ENCODE measurements around the gene USP36.
"Not testable (repeated sequence)": the region's sequence is repeated elsewhere in the genome, so short reads cannot be mapped to it uniquely, and the experiment has no call there.

Gene USP36

GRCh38 chr17:78789149-78789662, 51.4 kb downstream of the USP36 start:
- no peak for DNase-seq

GRCh38 chr17:78788451-78788850, 52.2 kb downstream of the USP36 start:
- no peak for DNase-seq

- DNase-seq: no peak
Observed at GRCh38 chr17:78787444-78787843, 53.2 kb downstream of the USP36 start.

GRCh38 chr17:78785663-78786057, 55.0 kb downstream of the USP36 start:
- no peak for DNase-seq

- DNase-seq: no peak
Observed at GRCh38 chr17:78785011-78785662, 55.5 kb downstream of the USP36 start.

GRCh38 chr17:78784352-78784751, 56.3 kb downstream of the USP36 start:
- DNase-seq: no peak

GRCh38 chr17:78783711-78784324, 56.8 kb downstream of the USP36 start:
- no peak for DNase-seq

GRCh38 chr17:78781893-78782304, 58.7 kb downstream of the USP36 start, which contains the start of gene CYTH1:
Gene CYTH1 (minus strand): TSS chr17:78782273. CDS start chr17:78782223, 50 bp downstream.
- DNase-seq: no peak

- DNase-seq: no peak
Observed at GRCh38 chr17:78781104-78781892, 59.3 kb downstream of the USP36 start.

GRCh38 chr17:78780335-78780734, 60.3 kb downstream of the USP36 start:
- no peak for DNase-seq

GRCh38 chr17:78779850-78780249, 60.8 kb downstream of the USP36 start:
- DNase-seq: peak in 1 of 2 experiments; percentile 40

- DNase-seq: not testable (repeated sequence)
Observed at GRCh38 chr17:78779286-78779651, 61.3 kb downstream of the USP36 start.

- DNase-seq: no peak
Observed at GRCh38 chr17:78777881-78778280, 62.7 kb downstream of the USP36 start.

GRCh38 chr17:78774956-78775571, 65.5 kb downstream of the USP36 start:
- DNase-seq: peak; percentile 30 to 39

- DNase-seq: no peak
Observed at GRCh38 chr17:78774453-78774852, 66.2 kb downstream of the USP36 start.

- no peak for DNase-seq
Observed at GRCh38 chr17:78771758-78772382, 68.7 kb downstream of the USP36 start.

GRCh38 chr17:78769196-78769773, 71.3 kb downstream of the USP36 start:
- no peak for DNase-seq

GRCh38 chr17:78767806-78768205, 72.8 kb downstream of the USP36 start:
- DNase-seq: no peak

GRCh38 chr17:78766743-78767294, 73.8 kb downstream of the USP36 start:
- no peak for DNase-seq

- DNase-seq: no peak
Observed at GRCh38 chr17:78766225-78766624, 74.4 kb downstream of the USP36 start.

GRCh38 chr17:78765821-78766220, 74.8 kb downstream of the USP36 start:
- DNase-seq: no peak

- no peak for DNase-seq
Observed at GRCh38 chr17:78764871-78765270, 75.7 kb downstream of the USP36 start.

Data from activated CD4-positive, alpha-beta T cell treated with anti-CD3 and anti-CD28 coated beads, Interleukin-2, amount 50 U/mL, for 4 hours (primary cell).